HCT116 (cell line): ENCODE results near the gene HOTAIR. TPM values are rescaled to one million over a fixed set of nuclear protein-coding genes. Genes with fewer than 3 reads are reported as not detected.

ENCODE experiments used
- ATAC-seq: fragments of 200-7000 bp; cut with Tn5 transposase; 2 replicates; pipeline ENCODE4 v1.9.1; 2020; ENCODE audit warnings: mild to moderate bottlenecking, moderate library complexity
- BruUV-seq: library from RNA; stranded (reverse); fragments of 400-500 nt; replicated peaks from 2 replicates; lab custom pipeline; 2021; lab: Mats Ljungman, UMichigan
- CTCF ChIA-PET: fragments of 300-600 bp; sonication (Branson Sonifier 250); formaldehyde crosslinking; loops from one replicate; lab custom pipeline; 2021; ENCODE audit warnings: antibody characterized with exemption; lab: Charles Lee
- POLR2A ChIA-PET: fragments of 300-600, 350-600 bp; sonication (Branson Sonifier 250); formaldehyde crosslinking; loops from one replicate; lab custom pipeline; 2021; ENCODE audit warnings: antibody characterized with exemption; lab: Charles Lee
- RAD21 ChIA-PET, 2 experiments: fragments of 300-600 bp; sonication (Branson Sonifier 250); formaldehyde crosslinking; loops; one replicate each; lab custom pipeline; 2023; ENCODE audit warnings: low total read pairs in 2 of 2; ENCODE audit not compliant: uncharacterized antibody in 2 of 2, unreplicated experiment in 2 of 2, low non-redundant PET in 1 of 2; lab: Charles Lee
- DNase-seq: peaks from one replicate; pipeline ENCODE4 v3.0.0-alpha.2; 2010; ENCODE audit warnings: low read depth, low spot score
- H2AFZ ChIP-seq: fragments of 200-600 bp; shearing (Covaris generic), sonication (generic); 2 replicates; pipeline ENCODE4 v1.6.1; 2017; ENCODE audit warnings: low read depth, mixed run types, mixed read lengths, antibody characterized with exemption, low read length; ENCODE audit not compliant: poor library complexity, severe bottlenecking
- H3K27ac ChIP-seq: 2 replicates; pipeline ENCODE4 v1.5.1; 2012; ENCODE audit warnings: low read depth, low read length
- H3K27me3 ChIP-seq: fragments of 200-600 bp; sonication (generic); 2 replicates; pipeline ENCODE4 v1.6.1; 2016; ENCODE audit warnings: mixed run types, low read length, mixed read lengths; ENCODE audit not compliant: insufficient read depth
- H3K36me3 ChIP-seq, 2 experiments: fragments of 200-500 bp in 1 of 2; fragments of 200-600 bp in 1 of 2; sonication (Bioruptor generic) in 1 of 2; sonication (generic) in 1 of 2; 2 replicates each; pipeline versions ENCODE4 v1.5.1 to v1.6.1; 2014 to 2016; ENCODE audit warnings: low read length in 2 of 2, inconsistent platforms in 1 of 2, mixed read lengths in 1 of 2, mixed run types in 1 of 2; ENCODE audit not compliant: insufficient read depth in 2 of 2, control insufficient read depth in 1 of 2
- H3K4me1 ChIP-seq, 2 experiments: fragments of 200-600 bp in 1 of 2; sonication (generic) in 1 of 2; 2 replicates each; pipeline versions ENCODE4 v1.5.1 to v1.6.1; 2012 to 2017; ENCODE audit warnings: low read length in 2 of 2, inconsistent platforms in 1 of 2, mild to moderate bottlenecking in 1 of 2, mixed read lengths in 1 of 2, mixed run types in 1 of 2, moderate library complexity in 1 of 2; ENCODE audit not compliant: insufficient read depth in 2 of 2, control insufficient read depth in 1 of 2
- H3K4me2 ChIP-seq: fragments of 200-600 bp; sonication (generic); 2 replicates; pipeline ENCODE4 v1.6.1; 2017; ENCODE audit warnings: mixed run types, low read length, mixed read lengths
- H3K4me3 ChIP-seq, 2 experiments: fragments of 200-600 bp in 1 of 2; sonication (generic) in 1 of 2; replicated peaks in 1 of 2; 2 replicates each; pipeline ENCODE4 v1.5.1; 2011 to 2016; ENCODE audit warnings: low read length in 2 of 2, control low read depth in 1 of 2, low read depth in 1 of 2, mild to moderate bottlenecking in 1 of 2, mixed read lengths in 1 of 2, mixed run types in 1 of 2
- H3K79me2 ChIP-seq: fragments of 200-600 bp; sonication (generic); 2 replicates; pipeline ENCODE4 v1.6.1; 2017; ENCODE audit warnings: mild to moderate bottlenecking, mixed run types, low read length, moderate library complexity, mixed read lengths; ENCODE audit not compliant: insufficient read depth
- H3K9ac ChIP-seq: fragments of 200-600 bp; sonication (generic); 2 replicates; pipeline ENCODE4 v1.6.1; 2016; ENCODE audit warnings: low read length, mixed read lengths
- H3K9me2 ChIP-seq: fragments of 200-600 bp; sonication (generic), shearing (Covaris generic); 2 replicates; pipeline ENCODE4 v1.6.1; 2017; ENCODE audit warnings: mixed run types, mild to moderate bottlenecking, moderate library complexity; ENCODE audit not compliant: insufficient read depth
- H3K9me3 ChIP-seq, 2 experiments: fragments of 200-500 bp in 1 of 2; fragments of 200-600 bp in 1 of 2; sonication (Bioruptor generic) in 1 of 2; sonication (generic) in 1 of 2; 2 replicates each; pipeline ENCODE4 v1.6.1; 2014 to 2017; ENCODE audit warnings: low read length in 2 of 2, mixed read lengths in 2 of 2, inconsistent platforms in 1 of 2, low read depth in 1 of 2, mild to moderate bottlenecking in 1 of 2, mixed run types in 1 of 2, moderate library complexity in 1 of 2; ENCODE audit not compliant: control insufficient read depth in 1 of 2, insufficient read depth in 1 of 2
- H4K20me1 ChIP-seq: fragments of 200-600 bp; sonication (generic), shearing (Covaris generic); 2 replicates; pipeline ENCODE4 v1.6.1; 2017; ENCODE audit warnings: mixed run types, mild to moderate bottlenecking, moderate library complexity; ENCODE audit not compliant: insufficient read depth
- JUND ChIP-seq: IDR thresholded peaks from 2 replicates; pipeline ENCODE4 v1.6.1; 2012
- REST ChIP-seq: IDR thresholded peaks from 2 replicates; pipeline ENCODE4 v1.6.1; 2012; ENCODE audit warnings: low read depth
- TCF7L2 ChIP-seq: IDR thresholded peaks from 2 replicates; pipeline ENCODE4 v1.7.0; 2011; ENCODE audit warnings: borderline replicate concordance, inconsistent platforms; ENCODE audit not compliant: insufficient read depth, insufficient read length; ENCODE audit errors: extremely low read depth
- intact Hi-C: fragments of 100-400 bp; cut with micrococcal nuclease; formaldehyde crosslinking; loops from 2 replicates; pipeline ENCODE4 v1.10.0; 2022
- total RNA-seq: library from RNA; stranded (reverse); gene quantifications from one replicate; pipeline ENCODE4 v1.2.1, GENCODE V29; 2021; ENCODE audit not compliant: unreplicated experiment
- TF ChIP-seq, protein P1 (sequence below), 3 experiments: fragments of 200-600 bp in 1 of 3; sonication (generic) in 1 of 3; IDR thresholded peaks in 2 of 3; conservative IDR thresholded peaks in 1 of 3; 2 replicates each; pipeline ENCODE4 v1.5.1; 2012 to 2017; ENCODE audit warnings: low read depth in 2 of 3, low read length in 2 of 3, antibody characterized with exemption in 1 of 3, borderline replicate concordance in 1 of 3, control low read depth in 1 of 3, mild to moderate bottlenecking in 1 of 3, mixed read lengths in 1 of 3, mixed run types in 1 of 3, moderate library complexity in 1 of 3; ENCODE audit not compliant: insufficient read depth in 1 of 3
- TF ChIP-seq, protein P2 (sequence below): IDR thresholded peaks from 2 replicates; pipeline ENCODE4 v1.6.1; 2012

HOTAIR gene
- total RNA-seq, 1 experiment from 2014 or later = 0.25 TPM

- ChIA-PET CTCF (no interaction called here), POLR2A (interaction anchor here (1.5 kb wide), 1 partner anchor 16 kb away, joined by 4 read pairs; no protein-coding TSS in a partner anchor), RAD21 (interaction anchor here in 1 of 2 experiments (0.8 kb wide), 1 partner anchor 94 kb away, joined by 3 read pairs; no protein-coding TSS in a partner anchor)
- BruUV-seq = no TSS peak
- Histone ChIP-seq H3K9ac (no peak overlapping the region), H3K9me3 (no peaks in the 10 kb centered on the region), H3K36me3 (no peaks in the 10 kb centered on the region), H3K27me3 (0 out of 2 replicates have a peak, but pooled peaks cover 3% of the 10 kb centered on the region), H3K9me2 (no peaks in the 10 kb centered on the region), H3K4me3 (peak overlapping the region in 1 of 2 experiments; percentile 39; a peak in 2 of 4 replicates), H4K20me1 (no peaks in the 10 kb centered on the region), H3K79me2 (no peaks in the 10 kb centered on the region), H3K4me1 (peaks cover 8 to 15% of the 10 kb centered on the region in 2 experiments; a peak in 3 of 4 replicates), H2AFZ (no peak overlapping the region), H3K4me2 (peak overlapping the region; percentile 65), H3K27ac (no peak overlapping the region)
- no peak for ATAC-seq
- TF ChIP-seq JUND = no peak
- TF ChIP-seq, protein P1, sequence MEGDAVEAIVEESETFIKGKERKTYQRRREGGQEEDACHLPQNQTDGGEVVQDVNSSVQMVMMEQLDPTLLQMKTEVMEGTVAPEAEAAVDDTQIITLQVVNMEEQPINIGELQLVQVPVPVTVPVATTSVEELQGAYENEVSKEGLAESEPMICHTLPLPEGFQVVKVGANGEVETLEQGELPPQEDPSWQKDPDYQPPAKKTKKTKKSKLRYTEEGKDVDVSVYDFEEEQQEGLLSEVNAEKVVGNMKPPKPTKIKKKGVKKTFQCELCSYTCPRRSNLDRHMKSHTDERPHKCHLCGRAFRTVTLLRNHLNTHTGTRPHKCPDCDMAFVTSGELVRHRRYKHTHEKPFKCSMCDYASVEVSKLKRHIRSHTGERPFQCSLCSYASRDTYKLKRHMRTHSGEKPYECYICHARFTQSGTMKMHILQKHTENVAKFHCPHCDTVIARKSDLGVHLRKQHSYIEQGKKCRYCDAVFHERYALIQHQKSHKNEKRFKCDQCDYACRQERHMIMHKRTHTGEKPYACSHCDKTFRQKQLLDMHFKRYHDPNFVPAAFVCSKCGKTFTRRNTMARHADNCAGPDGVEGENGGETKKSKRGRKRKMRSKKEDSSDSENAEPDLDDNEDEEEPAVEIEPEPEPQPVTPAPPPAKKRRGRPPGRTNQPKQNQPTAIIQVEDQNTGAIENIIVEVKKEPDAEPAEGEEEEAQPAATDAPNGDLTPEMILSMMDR (IDR thresholded peaks at IDR 0.05 in 2 of 3, conservative IDR thresholded peaks at IDR 0.05 in 1 of 3; ENCODE audit: borderline replicate concordance in 1 of 3, insufficient read depth in 1 of 3, low read depth in 2 of 3, low read length in 2 of 3) = no peak
- TF ChIP-seq TCF7L2 = no peak
- TF ChIP-seq, protein P2, sequence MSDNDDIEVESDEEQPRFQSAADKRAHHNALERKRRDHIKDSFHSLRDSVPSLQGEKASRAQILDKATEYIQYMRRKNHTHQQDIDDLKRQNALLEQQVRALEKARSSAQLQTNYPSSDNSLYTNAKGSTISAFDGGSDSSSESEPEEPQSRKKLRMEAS = no peak
- no peak for TF ChIP-seq REST
- intact Hi-C loops = no loop called here
- DNase-seq = no peak
These were observed 37.0 kb downstream of the HOTAIR start for GRCh38 chr12:53937596-53938325.
